ENCODE measurements around the gene RPH3AL.
"Not testable (repeated sequence)": the region's sequence is repeated elsewhere in the genome, so short reads cannot be mapped to it uniquely, and the experiment has no call there.

- TF ChIP-seq, protein P1, sequence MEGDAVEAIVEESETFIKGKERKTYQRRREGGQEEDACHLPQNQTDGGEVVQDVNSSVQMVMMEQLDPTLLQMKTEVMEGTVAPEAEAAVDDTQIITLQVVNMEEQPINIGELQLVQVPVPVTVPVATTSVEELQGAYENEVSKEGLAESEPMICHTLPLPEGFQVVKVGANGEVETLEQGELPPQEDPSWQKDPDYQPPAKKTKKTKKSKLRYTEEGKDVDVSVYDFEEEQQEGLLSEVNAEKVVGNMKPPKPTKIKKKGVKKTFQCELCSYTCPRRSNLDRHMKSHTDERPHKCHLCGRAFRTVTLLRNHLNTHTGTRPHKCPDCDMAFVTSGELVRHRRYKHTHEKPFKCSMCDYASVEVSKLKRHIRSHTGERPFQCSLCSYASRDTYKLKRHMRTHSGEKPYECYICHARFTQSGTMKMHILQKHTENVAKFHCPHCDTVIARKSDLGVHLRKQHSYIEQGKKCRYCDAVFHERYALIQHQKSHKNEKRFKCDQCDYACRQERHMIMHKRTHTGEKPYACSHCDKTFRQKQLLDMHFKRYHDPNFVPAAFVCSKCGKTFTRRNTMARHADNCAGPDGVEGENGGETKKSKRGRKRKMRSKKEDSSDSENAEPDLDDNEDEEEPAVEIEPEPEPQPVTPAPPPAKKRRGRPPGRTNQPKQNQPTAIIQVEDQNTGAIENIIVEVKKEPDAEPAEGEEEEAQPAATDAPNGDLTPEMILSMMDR (IDR thresholded peaks at IDR 0.05): not testable (repeated sequence)
- TF ChIP-seq POLR2AphosphoS5, POLR2A (IDR thresholded peaks at IDR 0.05): not testable (repeated sequence)
These were observed 150.9 kb downstream of the RPH3AL start for GRCh38 chr17:201736-202135.

Data from transverse colon (tissue), 4 donors.